ENCODE measurements around the gene ZYG11A. TPM values are rescaled to one million over a fixed set of nuclear protein-coding genes. Genes with fewer than 3 reads are reported as not detected.

ZYG11A gene
- total RNA-seq, 4 donors from 2014 or later: 0.22 to 0.95 (median 0.50) TPM

- DNase-seq: no peak
- Histone ChIP-seq H3K27ac (no peak overlapping the region), H3K4me3 (no peak overlapping the region), H3K9me3 (no peaks in the 10 kb centered on the region), H3K36me3 (no peaks in the 10 kb centered on the region), H3K27me3 (peaks cover 0 to 45% (median 2%) of the 10 kb centered on the region in 4 donors), H3K4me1 (peaks cover 0 to 5% (median 0%) of the 10 kb centered on the region in 3 donors)
- WGBS, 2 donors: 79 to 81% methylated on average over 5 of the region's 5 CpGs
- TF ChIP-seq, protein P1, sequence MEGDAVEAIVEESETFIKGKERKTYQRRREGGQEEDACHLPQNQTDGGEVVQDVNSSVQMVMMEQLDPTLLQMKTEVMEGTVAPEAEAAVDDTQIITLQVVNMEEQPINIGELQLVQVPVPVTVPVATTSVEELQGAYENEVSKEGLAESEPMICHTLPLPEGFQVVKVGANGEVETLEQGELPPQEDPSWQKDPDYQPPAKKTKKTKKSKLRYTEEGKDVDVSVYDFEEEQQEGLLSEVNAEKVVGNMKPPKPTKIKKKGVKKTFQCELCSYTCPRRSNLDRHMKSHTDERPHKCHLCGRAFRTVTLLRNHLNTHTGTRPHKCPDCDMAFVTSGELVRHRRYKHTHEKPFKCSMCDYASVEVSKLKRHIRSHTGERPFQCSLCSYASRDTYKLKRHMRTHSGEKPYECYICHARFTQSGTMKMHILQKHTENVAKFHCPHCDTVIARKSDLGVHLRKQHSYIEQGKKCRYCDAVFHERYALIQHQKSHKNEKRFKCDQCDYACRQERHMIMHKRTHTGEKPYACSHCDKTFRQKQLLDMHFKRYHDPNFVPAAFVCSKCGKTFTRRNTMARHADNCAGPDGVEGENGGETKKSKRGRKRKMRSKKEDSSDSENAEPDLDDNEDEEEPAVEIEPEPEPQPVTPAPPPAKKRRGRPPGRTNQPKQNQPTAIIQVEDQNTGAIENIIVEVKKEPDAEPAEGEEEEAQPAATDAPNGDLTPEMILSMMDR (IDR thresholded peaks at IDR 0.05): no peak
- TF ChIP-seq POLR2A (IDR thresholded peaks at IDR 0.05): no peak
- intact Hi-C loops (cut with DNase I): no loop called here
These were observed 5.9 kb downstream of the ZYG11A start for GRCh38 chr1:52848423-52848822.

DNA sequence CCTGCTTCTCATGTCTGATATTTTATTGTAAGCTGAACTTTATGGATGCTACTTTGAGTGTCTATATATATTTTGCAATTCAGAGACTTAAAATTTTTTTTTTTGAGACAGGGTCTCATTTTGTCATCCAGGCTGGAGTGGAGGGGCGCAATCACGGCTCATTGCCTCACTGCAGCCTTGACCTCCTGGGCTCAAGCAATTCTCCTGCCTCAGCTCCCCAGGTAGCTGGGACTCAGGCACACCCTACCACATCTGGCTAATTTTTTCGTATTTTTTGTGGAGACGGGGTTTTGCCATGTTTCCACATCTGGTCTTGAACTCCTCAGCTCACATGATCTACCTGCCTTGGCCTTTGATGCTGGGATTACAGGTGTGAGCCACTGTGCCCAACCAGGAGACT lies 8.4 kb downstream of the ZYG11A start:
- TF ChIP-seq, protein P1 (IDR thresholded peaks at IDR 0.05): no peak
- TF ChIP-seq POLR2A (IDR thresholded peaks at IDR 0.05): no peak
- no peak for DNase-seq
- WGBS, 2 donors: 96 to 97% methylated on average over 4 of the region's 4 CpGs
- Histone ChIP-seq H3K27me3 (peaks cover 0 to 20% (median 0%) of the 10 kb centered on the region in 4 donors), H3K9me3 (no peaks in the 10 kb centered on the region), H3K36me3 (no peaks in the 10 kb centered on the region), H3K27ac (no peak overlapping the region), H3K4me3 (no peak overlapping the region), H3K4me1 (no peaks in the 10 kb centered on the region)
- intact Hi-C loops (cut with DNase I): no loop called here

DNA sequence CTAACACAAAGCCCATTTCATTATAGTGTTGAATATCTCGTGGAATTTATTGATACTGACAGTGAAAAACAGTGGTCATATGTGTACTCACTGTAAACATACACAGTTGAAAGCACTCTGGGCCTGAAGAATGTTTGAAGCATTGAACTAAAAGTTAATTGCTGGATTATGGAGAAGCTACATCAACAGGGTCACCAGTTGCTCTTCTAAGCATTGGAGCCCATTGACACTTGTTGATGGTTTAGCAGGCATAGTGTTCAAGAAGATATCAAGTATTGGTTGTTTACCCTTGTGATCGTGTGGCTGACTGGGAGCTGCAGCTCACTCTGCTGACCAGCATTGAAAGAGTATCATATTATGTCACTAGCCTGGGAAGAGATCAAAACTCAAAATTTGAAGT lies 10.3 kb downstream of the ZYG11A start:
- Histone ChIP-seq H3K4me3 (no peak overlapping the region), H3K36me3 (no peaks in the 10 kb centered on the region), H3K27me3 (peaks cover 0 to 18% (median 0%) of the 10 kb centered on the region in 4 donors), H3K9me3 (no peaks in the 10 kb centered on the region), H3K27ac (no peak overlapping the region), H3K4me1 (no peaks in the 10 kb centered on the region)
- WGBS, 2 donors: 69 to 91% methylated on average over 2 of the region's 2 CpGs
- intact Hi-C loops (cut with DNase I): no loop called here
- DNase-seq: no peak
- TF ChIP-seq POLR2A (IDR thresholded peaks at IDR 0.05): no peak
- TF ChIP-seq, protein P1 (IDR thresholded peaks at IDR 0.05): no peak

- DNase-seq: no peak
- Histone ChIP-seq H3K9me3 (no peaks in the 10 kb centered on the region), H3K4me3 (no peak overlapping the region), H3K27me3 (peaks cover 0 to 5% (median 0%) of the 10 kb centered on the region in 4 donors), H3K36me3 (no peaks in the 10 kb centered on the region), H3K4me1 (peaks cover 0 to 11% (median 0%) of the 10 kb centered on the region in 3 donors), H3K27ac (no peak overlapping the region)
- TF ChIP-seq, protein P1 (IDR thresholded peaks at IDR 0.05): no peak
- no peak for TF ChIP-seq POLR2A (IDR thresholded peaks at IDR 0.05)
- intact Hi-C loops (cut with DNase I): no loop called here
- 91% methylated on average over 4 of the region's 4 CpGs for WGBS, 2 donors
These were observed 13.0 kb downstream of the ZYG11A start for GRCh38 chr1:52855584-52855983.

DNA sequence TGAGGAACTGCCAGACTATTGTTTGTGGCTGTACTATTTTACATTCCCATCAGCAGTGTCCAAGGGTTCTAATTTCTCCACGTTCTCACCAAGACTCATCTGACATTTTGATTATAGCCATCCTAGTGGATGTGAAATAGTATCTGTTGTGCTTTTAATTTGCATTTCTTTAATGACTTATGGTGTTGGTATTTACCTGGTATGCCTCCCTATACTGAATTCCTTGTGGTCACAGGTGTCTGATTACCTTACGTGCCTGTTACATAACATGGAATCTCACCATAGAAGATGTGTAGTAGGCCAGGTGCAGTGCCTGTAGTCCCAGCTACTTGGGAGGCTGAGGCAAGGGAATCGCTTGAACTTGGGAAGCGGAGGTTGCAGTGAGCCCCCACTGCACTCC lies 13.5 kb downstream of the ZYG11A start:
- Histone ChIP-seq H3K4me3 (no peak overlapping the region), H3K27ac (no peak overlapping the region), H3K4me1 (peaks cover 0 to 15% (median 0%) of the 10 kb centered on the region in 3 donors), H3K9me3 (no peaks in the 10 kb centered on the region), H3K36me3 (no peaks in the 10 kb centered on the region), H3K27me3 (peaks cover 0 to 5% (median 0%) of the 10 kb centered on the region in 4 donors)
- intact Hi-C loops (cut with DNase I): no loop called here
- DNase-seq: no peak
- no peak for TF ChIP-seq POLR2A (IDR thresholded peaks at IDR 0.05)
- TF ChIP-seq, protein P1 (IDR thresholded peaks at IDR 0.05): no peak
- WGBS, 2 donors: 71 to 94% methylated on average over 2 to 3 of the region's 4 CpGs
